ENCODE results near the gene SYT1.
A peak's percentile ranks its signal among the peaks of the same experiment; 100 is the strongest.
"Not testable (repeated sequence)": the region's sequence is repeated elsewhere in the genome, so short reads cannot be mapped to it uniquely, and the experiment has no call there.

Gene SYT1

GRCh38 chr12:78864403-78864869 lies at the start of gene SYT1:
SYT1 (plus strand) TSS chr12:78864774.
- peak; percentile 96 for DNase-seq

DNA sequence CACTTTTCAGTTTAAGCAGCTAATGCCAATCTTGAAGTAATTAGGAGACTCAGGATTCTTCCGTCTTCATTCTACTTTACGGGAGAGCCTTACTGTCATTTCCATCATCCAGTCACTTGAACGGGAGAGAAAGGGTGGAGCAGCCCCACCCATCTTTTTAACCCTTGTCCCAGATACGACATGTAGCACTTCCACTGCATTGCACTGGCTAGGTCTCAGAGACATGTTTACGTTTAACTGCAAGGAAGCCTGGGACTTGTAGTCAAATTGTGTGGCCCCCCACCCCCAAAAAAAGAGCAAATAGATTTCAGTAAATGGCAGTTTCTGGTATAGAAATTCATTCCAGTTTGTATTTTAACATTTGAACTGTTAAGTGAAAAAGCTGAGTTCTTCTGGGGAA lies 46.1 kb upstream of the SYT1 start:
- no peak for DNase-seq

DNA sequence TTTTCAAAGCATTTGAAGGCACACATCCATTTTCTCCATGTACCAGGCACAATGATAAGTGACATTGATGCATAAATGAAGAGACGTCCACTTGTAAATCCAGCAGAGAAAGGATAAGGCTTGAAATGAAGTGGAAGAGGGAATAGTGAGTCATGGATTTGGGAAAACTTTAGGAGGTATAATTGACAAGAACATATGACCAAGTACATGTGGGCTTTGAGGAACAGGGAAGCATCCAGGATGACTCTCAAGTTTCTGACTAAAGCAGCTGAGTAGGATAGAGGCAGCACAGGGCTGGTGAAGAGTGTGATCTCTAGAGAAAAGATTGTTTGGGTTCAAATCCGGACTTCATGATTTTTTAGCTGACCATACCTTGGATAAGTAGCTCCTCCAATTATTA lies 43.6 kb upstream of the SYT1 start:
- DNase-seq = no peak

GRCh38 chr12:78824918-78825317 lies 39.7 kb upstream of the SYT1 start:
- DNase-seq = no peak

GRCh38 chr12:78829690-78830089 lies 34.9 kb upstream of the SYT1 start:
- DNase-seq = no peak

DNA sequence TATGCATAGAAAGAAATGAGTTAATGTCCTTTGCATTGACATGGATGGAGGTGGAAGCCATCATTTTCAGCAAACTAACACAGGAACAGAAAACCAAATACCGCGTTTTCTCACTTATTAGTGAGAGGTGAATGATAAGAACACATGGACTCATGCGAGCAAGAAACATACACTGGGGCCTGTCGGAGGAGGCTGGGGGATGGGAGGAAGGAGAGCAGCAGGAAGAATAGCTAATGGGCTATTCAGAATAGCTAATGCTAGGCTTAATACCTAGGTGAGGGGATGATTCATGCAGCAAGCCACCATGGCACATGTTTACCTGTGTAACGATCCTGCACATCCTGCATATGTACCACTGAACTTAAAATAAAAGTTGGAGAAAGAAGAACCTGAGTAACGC lies 29.1 kb upstream of the SYT1 start:
- no peak for DNase-seq

DNA sequence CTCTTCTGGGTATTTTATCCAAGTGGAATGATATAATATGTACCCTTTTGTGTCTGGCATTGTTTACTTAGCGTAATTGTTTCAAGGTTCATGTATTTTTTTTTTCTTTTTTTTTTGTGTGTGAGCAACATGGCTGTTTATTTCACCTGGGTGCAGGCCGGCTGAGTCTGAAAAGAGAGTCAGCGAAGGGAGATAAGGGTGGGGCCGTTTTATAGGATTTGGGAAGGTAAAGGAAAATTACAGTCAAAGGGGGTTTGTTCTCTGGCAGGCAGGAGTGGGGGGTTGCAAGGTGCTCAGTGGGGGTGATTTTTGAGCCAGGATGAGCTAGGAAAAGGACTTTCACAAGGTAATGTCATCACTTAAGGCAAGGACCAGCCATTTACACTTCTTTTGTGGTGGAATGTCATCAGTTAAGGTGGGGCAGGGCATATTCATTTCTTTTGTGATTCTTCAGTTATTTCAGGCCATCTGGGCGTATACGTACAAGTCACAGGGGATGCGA lies 24.0 kb upstream of the SYT1 start:
- DNase-seq = not testable (repeated sequence)

- no peak for DNase-seq
Measured at GRCh38 chr12:78853231-78853630, 11.3 kb upstream of the SYT1 start.

- DNase-seq = peak; percentile 75
Measured at GRCh38 chr12:78863482-78864402, 832 bp upstream of the SYT1 start.

GRCh38 chr12:78864870-78865463 lies 393 bp downstream of the SYT1 start:
- DNase-seq = peak; percentile 28

GRCh38 chr12:78865516-78865915 lies 942 bp downstream of the SYT1 start:
- DNase-seq = no peak

DNA sequence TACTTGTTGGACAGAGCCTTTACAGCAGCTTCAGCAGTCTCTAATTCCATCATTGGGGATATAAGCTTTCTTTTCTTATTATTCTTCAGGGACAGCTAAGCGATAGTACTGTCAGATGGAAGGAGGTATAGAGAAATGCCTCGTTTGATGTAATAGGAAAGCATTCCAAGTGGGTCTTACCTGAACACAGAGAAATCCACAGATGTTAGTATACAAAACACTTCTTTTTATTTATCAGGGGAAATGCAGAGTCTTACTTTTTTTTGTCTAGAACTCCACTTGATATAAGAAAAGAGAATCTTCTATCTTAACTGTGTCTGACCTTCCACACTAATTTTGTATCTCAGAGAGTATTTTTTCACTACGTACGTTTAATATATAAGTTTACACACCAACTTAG lies 1.9 kb downstream of the SYT1 start:
- DNase-seq = no peak

GRCh38 chr12:78870539-78870938 lies 6.0 kb downstream of the SYT1 start:
- no peak for DNase-seq

DNA sequence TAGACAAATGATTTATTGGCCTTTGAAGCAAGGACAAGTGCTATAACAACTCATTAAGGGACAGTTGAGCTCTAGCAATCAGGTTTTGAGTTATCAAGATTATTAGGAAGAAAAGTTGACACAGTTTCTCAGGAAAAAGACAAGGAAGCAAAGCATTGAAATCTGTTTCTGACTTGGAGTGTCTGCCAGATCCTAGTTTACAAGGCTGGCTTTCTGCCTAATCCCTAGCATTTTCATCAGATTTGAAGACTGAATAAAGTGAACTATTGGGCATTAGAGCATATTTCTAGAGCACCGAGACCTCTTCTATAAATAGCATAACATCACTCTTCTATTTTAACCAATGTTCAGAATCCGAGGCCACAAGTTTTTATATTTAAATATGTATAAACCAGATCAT lies 7.0 kb downstream of the SYT1 start:
- no peak for DNase-seq

DNA sequence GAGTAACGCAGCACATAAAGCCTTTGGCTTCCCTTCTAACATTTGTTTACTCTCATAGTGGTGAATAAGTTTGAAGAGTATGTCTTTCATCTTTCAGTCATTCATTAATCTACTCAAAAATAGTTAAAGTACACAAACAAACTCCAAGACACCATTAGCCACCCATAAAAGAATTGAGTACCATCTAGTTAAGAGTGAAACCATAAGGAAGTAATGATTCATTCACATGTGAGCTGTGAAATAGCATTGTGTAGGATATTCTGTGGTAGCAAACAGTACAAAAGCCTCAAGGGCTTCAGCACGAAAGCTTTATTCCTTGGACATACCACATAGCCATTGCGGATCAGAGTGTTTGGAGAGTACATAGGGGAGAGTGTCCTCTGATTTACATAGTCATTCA lies 13.9 kb downstream of the SYT1 start:
- no peak for DNase-seq

- DNase-seq = no peak
Measured at GRCh38 chr12:78878866-78879265, 14.3 kb downstream of the SYT1 start.

DNA sequence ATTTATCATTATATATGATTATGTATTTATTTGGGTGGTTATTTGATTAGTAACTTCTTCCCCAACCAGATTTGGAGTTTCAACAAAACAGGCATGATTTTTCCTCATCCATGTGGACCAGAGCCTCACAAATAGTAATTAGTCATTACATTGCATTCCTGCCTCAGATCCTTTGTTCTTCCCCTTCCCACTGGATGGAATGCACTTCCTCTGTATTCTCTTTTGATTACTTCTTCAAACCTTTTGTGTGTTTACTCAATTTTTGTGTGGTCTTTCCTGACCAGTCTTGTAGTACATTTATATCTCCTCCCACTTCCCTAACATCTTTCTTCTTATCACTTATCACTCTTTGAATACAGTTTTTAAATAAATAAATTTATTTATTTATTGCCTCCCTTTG lies 15.5 kb downstream of the SYT1 start:
- no peak for DNase-seq

GRCh38 chr12:78881685-78882084 lies 17.1 kb downstream of the SYT1 start:
- no peak for DNase-seq

GRCh38 chr12:78885466-78885865 lies 20.9 kb downstream of the SYT1 start:
- peak; percentile 46 for DNase-seq

- peak; percentile 37 for DNase-seq
Measured at GRCh38 chr12:78886719-78887407, 22.3 kb downstream of the SYT1 start.

GRCh38 chr12:78887444-78887843 lies 22.9 kb downstream of the SYT1 start:
- DNase-seq = no peak

- DNase-seq = no peak
Measured at GRCh38 chr12:78888568-78888967, 24.0 kb downstream of the SYT1 start.

GRCh38 chr12:78891646-78892353 lies 27.2 kb downstream of the SYT1 start:
- DNase-seq = no peak
